Diencephalon (tissue), 1 donor: ENCODE measurements around the gene B4GALT7. TPM values are rescaled to one million over a fixed set of nuclear protein-coding genes. Genes with fewer than 3 reads are reported as not detected.

Experiments used
- total RNA-seq: library from RNA; depleted of rRNA; stranded (reverse); fragments of >200 nt; gene quantifications from one replicate; pipeline ENCODE4 v1.2.3, GENCODE V29; 2014

The B4GALT7 gene, protein sequence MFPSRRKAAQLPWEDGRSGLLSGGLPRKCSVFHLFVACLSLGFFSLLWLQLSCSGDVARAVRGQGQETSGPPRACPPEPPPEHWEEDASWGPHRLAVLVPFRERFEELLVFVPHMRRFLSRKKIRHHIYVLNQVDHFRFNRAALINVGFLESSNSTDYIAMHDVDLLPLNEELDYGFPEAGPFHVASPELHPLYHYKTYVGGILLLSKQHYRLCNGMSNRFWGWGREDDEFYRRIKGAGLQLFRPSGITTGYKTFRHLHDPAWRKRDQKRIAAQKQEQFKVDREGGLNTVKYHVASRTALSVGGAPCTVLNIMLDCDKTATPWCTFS
- 18.9 TPM for total RNA-seq

DNA sequence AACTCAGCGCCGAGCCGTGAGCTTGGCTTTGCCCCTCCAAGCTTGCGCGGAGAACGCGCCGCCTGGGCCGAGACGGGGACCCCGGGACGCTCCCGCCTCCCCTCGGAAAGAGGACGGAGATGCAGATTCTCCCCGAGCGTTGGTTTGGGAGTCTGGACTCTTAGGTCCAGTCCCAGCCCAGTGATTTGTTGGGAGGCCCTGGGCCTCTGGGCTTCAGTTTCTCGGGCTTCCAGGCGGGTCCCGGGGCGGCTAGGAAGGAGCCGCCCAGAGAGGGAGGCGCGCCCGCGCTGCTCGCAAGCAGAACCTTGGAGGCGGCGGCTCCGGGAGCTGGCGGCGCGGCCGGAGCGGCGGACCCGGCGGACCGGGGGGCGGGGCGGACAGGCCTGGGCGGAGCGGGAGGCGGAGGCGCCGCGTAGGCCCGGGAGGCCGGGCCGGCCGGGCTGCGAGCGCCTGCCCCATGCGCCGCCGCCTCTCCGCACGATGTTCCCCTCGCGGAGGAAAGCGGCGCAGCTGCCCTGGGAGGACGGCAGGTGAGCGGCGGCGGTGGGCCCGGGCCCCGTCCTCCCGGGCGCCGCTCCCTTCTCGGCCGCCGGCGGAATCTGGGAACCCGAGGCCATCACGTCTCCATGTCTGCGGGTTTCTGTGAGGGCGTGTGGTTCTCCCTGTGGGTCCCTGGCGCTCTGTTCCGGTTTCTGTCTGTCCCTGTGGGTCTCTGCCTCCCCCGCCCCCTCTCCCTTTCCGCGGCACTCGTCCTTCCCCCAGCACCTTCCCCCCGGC lies at the start of gene B4GALT7:
Gene B4GALT7 (plus strand): TSS at position 402 of the 777 bp plus-strand sequence. CDS start 79 bp downstream, at position 481.

DNA sequence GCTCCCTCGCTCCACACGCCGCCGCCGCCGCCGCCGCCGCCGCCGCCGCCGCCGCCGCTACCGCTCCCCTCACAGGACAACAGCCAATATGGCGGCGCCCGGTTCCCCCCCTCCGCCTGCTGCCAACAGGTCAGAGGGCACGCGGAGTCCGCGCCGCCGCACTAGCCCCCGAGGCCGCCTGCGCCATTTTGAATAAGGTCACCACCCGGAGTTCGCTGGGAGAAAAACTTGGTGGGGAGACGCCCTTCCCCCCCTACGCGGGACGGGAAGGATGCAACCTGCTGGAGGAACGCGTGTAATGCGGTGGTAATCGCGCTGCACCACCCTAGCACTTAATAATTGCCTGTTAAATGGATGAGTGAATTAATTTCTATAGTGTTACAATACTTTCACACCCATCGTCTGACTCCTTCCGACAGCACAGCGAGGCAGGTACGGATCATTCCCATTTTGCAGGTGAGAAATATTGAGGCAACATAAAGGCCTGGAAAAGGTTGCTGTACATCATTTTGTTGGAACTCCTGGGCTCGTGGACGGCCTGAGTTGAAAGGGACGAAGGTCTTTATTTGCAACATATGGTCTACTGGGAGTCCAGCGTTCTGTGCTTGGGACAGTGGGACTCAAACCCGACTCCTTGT lies 45.3 kb upstream of the B4GALT7 start, which contains the start of gene FAM193B:
Gene FAM193B (minus strand): TSS at position 90 of the 638 bp plus-strand sequence. CDS start 105 bp downstream, outside the sequence.

DNA sequence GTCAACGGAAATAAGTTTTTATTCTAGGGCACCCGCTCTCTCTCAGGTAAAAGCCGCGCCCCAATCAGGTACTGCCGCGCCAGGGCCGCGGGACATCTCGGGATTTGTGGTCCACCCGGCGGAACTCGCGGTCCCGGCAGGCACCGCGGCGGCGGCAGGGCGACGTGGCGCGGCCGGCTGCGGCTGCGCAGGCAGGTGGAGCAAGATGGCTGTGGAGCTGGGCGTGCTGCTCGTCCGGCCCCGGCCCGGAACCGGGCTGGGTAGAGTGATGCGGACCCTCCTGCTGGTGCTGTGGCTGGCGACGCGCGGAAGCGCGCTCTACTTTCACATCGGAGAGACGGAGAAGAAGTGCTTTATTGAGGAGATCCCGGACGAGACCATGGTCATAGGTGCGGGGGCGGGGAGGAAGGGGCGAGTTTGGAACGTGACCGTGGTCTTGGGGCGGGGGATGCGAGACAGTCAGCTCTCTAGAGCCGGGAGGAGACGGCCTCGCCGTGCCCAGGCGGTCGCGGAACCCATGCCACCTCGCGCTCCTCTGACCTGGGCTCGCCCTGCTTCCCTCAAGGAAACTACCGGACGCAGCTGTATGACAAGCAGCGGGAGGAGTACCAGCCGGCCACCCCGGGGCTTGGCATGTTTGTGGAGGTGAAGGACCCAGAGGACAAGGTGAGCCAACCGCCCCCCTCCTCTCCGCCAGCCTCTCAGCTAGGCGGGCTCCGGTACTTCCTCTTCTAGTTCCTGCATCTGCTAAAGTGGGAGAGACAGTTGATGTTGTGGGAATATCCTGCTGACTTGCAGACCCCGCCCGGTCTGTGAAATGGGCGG lies 7.7 kb upstream of the B4GALT7 start, which contains the start of gene TMED9:
Gene TMED9 (plus strand): TSS at position 194 of the 825 bp plus-strand sequence. CDS start 12 bp downstream, at position 206.

Other genes with a start within 250 kb of the B4GALT7 start
- gene LMAN2, start 248.5 kb upstream of the B4GALT7 start, total RNA-seq = 90.0 TPM
- 10.1 TPM for gene RGS14, start 242.2 kb upstream of the B4GALT7 start, total RNA-seq
- not detected for gene SLC34A1, start 215.7 kb upstream of the B4GALT7 start, total RNA-seq
- gene PFN3, start 199.5 kb upstream of the B4GALT7 start, total RNA-seq = not detected
- gene F12, start 190.6 kb upstream of the B4GALT7 start, total RNA-seq = 7.4 TPM
- 25.4 TPM for gene GRK6, start 173.5 kb upstream of the B4GALT7 start, total RNA-seq
- 17.1 TPM for gene PRR7, start 153.3 kb upstream of the B4GALT7 start, total RNA-seq
- 161 TPM for gene DBN1, start 126.5 kb upstream of the B4GALT7 start, total RNA-seq
- 8.1 TPM for gene PDLIM7, start 102.5 kb upstream of the B4GALT7 start, total RNA-seq
- 4.4 TPM for gene DOK3, start 90.3 kb upstream of the B4GALT7 start, total RNA-seq
- 68.3 TPM for gene DDX41, start 83.2 kb upstream of the B4GALT7 start, total RNA-seq
- gene FAM193B, start 45.6 kb upstream of the B4GALT7 start, total RNA-seq = 40.1 TPM
- gene TMED9, start 7.9 kb upstream of the B4GALT7 start, total RNA-seq = 44.8 TPM
- 4.6 TPM for gene FAM153A, start 182.8 kb downstream of the B4GALT7 start, total RNA-seq